ENCODE data around the gene ST6GAL1. TPM values are rescaled to one million over a fixed set of nuclear protein-coding genes. Genes with fewer than 3 reads are reported as not detected.
"Not testable (repeated sequence)": the region's sequence is repeated elsewhere in the genome, so short reads cannot be mapped to it uniquely, and the experiment has no call there.

ST6GAL1 gene
- total RNA-seq, 1 experiment from 2014 or later: 15.6 TPM

- H2AFZ ChIP-seq (ENCODE audit: low read depth, low read length, poor library complexity, severe bottlenecking): no peak overlapping the region
- H3K4me3 ChIP-seq (replicated peaks in 1 of 2; ENCODE audit: low read depth in 1 of 2, low read length in 2 of 2): no peak overlapping the region
- H3K9me3 ChIP-seq (ENCODE audit: control insufficient read depth in 1 of 2, insufficient read depth in 1 of 2, low read depth in 1 of 2, low read length in 2 of 2): no peaks in the 10 kb centered on the region
- no peaks in the 10 kb centered on the region for H3K36me3 ChIP-seq (ENCODE audit: control insufficient read depth in 1 of 2, insufficient read depth in 2 of 2, low read length in 2 of 2)
- H3K9ac ChIP-seq (ENCODE audit: low read length): no peak overlapping the region
- ChIA-PET CTCF (no interaction called here), POLR2A (no interaction called here), RAD21 (ENCODE audit: low non-redundant PET in 1 of 2, low total read pairs in 2 of 2, uncharacterized antibody in 2 of 2, unreplicated experiment in 2 of 2) (no interaction called here)
- H4K20me1 ChIP-seq (ENCODE audit: insufficient read depth): no peaks in the 10 kb centered on the region
- intact Hi-C loops (cut with micrococcal nuclease): no loop called here
- no peaks in the 10 kb centered on the region for H3K9me2 ChIP-seq (ENCODE audit: insufficient read depth)
- BruUV-seq (replicated peaks): no TSS peak
- no peaks in the 10 kb centered on the region for H3K27me3 ChIP-seq (ENCODE audit: insufficient read depth, low read length)
- no peak overlapping the region for H3K4me2 ChIP-seq (ENCODE audit: low read length)
- DNase-seq (ENCODE audit: low read depth, low spot score): no peak
- ATAC-seq: no peak
- no peak overlapping the region for H3K27ac ChIP-seq (ENCODE audit: low read depth, low read length)
- no peaks in the 10 kb centered on the region for H3K79me2 ChIP-seq (ENCODE audit: insufficient read depth, low read length)
- TF ChIP-seq RAD21 (IDR thresholded peaks at IDR 0.05; ENCODE audit: low read depth) (no peak), ELF1 (IDR thresholded peaks at IDR 0.05; ENCODE audit: borderline replicate concordance, low read depth) (no peak), EZH2 (IDR thresholded peaks at IDR 0.05) (no peak), CBX3 (IDR thresholded peaks at IDR 0.05; ENCODE audit: low read depth) (no peak)
- no peaks in the 10 kb centered on the region for H3K4me1 ChIP-seq (ENCODE audit: control insufficient read depth in 1 of 2, insufficient read depth in 2 of 2, low read length in 2 of 2)
These were observed 39.4 kb upstream of the ST6GAL1 start for GRCh38 chr3:186890911-186891310.

DNA sequence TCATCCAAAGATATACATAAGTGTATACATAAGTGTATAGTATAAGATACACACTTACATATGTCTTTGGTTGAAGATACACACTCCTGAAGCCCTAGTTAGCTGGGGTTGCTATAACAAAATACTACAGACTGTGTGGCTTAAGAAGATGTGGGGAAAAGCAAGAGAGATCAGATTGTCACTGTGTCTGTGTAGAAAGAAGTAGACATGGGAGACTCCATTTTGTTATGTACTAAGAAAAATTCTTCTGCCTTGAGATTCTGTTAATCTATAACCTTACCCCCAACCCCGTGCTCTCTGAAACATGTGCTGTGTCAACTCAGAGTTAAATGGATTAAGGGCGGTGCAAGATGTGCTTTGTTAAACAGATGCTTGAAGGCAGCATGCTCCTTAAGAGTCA, 37.3 kb upstream of the ST6GAL1 start:
- POLR2A ChIA-PET; H4K20me1 ChIP-seq (ENCODE audit: insufficient read depth); H3K9me2 ChIP-seq (ENCODE audit: insufficient read depth); H3K4me2 ChIP-seq (ENCODE audit: low read length); H2AFZ ChIP-seq (ENCODE audit: low read depth, low read length, poor library complexity, severe bottlenecking); H3K27ac ChIP-seq (ENCODE audit: low read depth, low read length); H3K4me3 ChIP-seq (replicated peaks in 1 of 2; ENCODE audit: low read depth in 1 of 2, low read length in 2 of 2); intact Hi-C loops (cut with micrococcal nuclease); RAD21 ChIA-PET (ENCODE audit: low non-redundant PET in 1 of 2, low total read pairs in 2 of 2, uncharacterized antibody in 2 of 2, unreplicated experiment in 2 of 2); H3K4me1 ChIP-seq (ENCODE audit: control insufficient read depth in 1 of 2, insufficient read depth in 2 of 2, low read length in 2 of 2); H3K9ac ChIP-seq (ENCODE audit: low read length); H3K27me3 ChIP-seq (ENCODE audit: insufficient read depth, low read length); DNase-seq (ENCODE audit: low read depth, low spot score); H3K36me3 ChIP-seq (ENCODE audit: control insufficient read depth in 1 of 2, insufficient read depth in 2 of 2, low read length in 2 of 2); H3K9me3 ChIP-seq (ENCODE audit: control insufficient read depth in 1 of 2, insufficient read depth in 1 of 2, low read depth in 1 of 2, low read length in 2 of 2); BruUV-seq (replicated peaks); H3K79me2 ChIP-seq (ENCODE audit: insufficient read depth, low read length); CTCF ChIA-PET; ATAC-seq: not testable (repeated sequence)

GRCh38 chr3:186895406-186895805, 34.9 kb upstream of the ST6GAL1 start:
- Histone ChIP-seq H3K9me3 (ENCODE audit: control insufficient read depth in 1 of 2, insufficient read depth in 1 of 2, low read depth in 1 of 2, low read length in 2 of 2) (no peaks in the 10 kb centered on the region), H2AFZ (ENCODE audit: low read depth, low read length, poor library complexity, severe bottlenecking) (no peak overlapping the region), H3K27ac (ENCODE audit: low read depth, low read length) (no peak overlapping the region), H3K9me2 (ENCODE audit: insufficient read depth) (no peaks in the 10 kb centered on the region), H3K9ac (ENCODE audit: low read length) (no peak overlapping the region), H4K20me1 (ENCODE audit: insufficient read depth) (no peaks in the 10 kb centered on the region), H3K79me2 (ENCODE audit: insufficient read depth, low read length) (no peaks in the 10 kb centered on the region), H3K4me1 (ENCODE audit: control insufficient read depth in 1 of 2, insufficient read depth in 2 of 2, low read length in 2 of 2) (no peaks in the 10 kb centered on the region), H3K4me3 (replicated peaks in 1 of 2; ENCODE audit: low read depth in 1 of 2, low read length in 2 of 2) (no peak overlapping the region), H3K4me2 (ENCODE audit: low read length) (no peak overlapping the region), H3K36me3 (ENCODE audit: control insufficient read depth in 1 of 2, insufficient read depth in 2 of 2, low read length in 2 of 2) (no peaks in the 10 kb centered on the region), H3K27me3 (ENCODE audit: insufficient read depth, low read length) (no peaks in the 10 kb centered on the region)
- DNase-seq (ENCODE audit: low read depth, low spot score) (no peak), ATAC-seq (no peak)
- CTCF ChIA-PET: no interaction called here
- intact Hi-C loops (cut with micrococcal nuclease): no loop called here
- BruUV-seq (replicated peaks): no TSS peak
- RAD21 ChIA-PET (ENCODE audit: low non-redundant PET in 1 of 2, low total read pairs in 2 of 2, uncharacterized antibody in 2 of 2, unreplicated experiment in 2 of 2): no interaction called here
- POLR2A ChIA-PET: no interaction called here
- no peak for TF ChIP-seq ZFX (IDR thresholded peaks at IDR 0.05)
- no peak for TF ChIP-seq SRF (IDR thresholded peaks at IDR 0.05; ENCODE audit: low read depth)
- TF ChIP-seq EGR1 (IDR thresholded peaks at IDR 0.05; ENCODE audit: low read depth): no peak
- no peak for TF ChIP-seq CEBPB (IDR thresholded peaks at IDR 0.05; ENCODE audit: low read depth)
- TF ChIP-seq, protein P1, sequence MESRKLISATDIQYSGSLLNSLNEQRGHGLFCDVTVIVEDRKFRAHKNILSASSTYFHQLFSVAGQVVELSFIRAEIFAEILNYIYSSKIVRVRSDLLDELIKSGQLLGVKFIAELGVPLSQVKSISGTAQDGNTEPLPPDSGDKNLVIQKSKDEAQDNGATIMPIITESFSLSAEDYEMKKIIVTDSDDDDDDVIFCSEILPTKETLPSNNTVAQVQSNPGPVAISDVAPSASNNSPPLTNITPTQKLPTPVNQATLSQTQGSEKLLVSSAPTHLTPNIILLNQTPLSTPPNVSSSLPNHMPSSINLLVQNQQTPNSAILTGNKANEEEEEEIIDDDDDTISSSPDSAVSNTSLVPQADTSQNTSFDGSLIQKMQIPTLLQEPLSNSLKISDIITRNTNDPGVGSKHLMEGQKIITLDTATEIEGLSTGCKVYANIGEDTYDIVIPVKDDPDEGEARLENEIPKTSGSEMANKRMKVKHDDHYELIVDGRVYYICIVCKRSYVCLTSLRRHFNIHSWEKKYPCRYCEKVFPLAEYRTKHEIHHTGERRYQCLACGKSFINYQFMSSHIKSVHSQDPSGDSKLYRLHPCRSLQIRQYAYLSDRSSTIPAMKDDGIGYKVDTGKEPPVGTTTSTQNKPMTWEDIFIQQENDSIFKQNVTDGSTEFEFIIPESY (IDR thresholded peaks at IDR 0.05; ENCODE audit: extremely low read depth, insufficient replicate concordance, low read length): no peak
- TF ChIP-seq CTCF (IDR thresholded peaks at IDR 0.05 in 2 of 3, conservative IDR thresholded peaks at IDR 0.05 in 1 of 3; ENCODE audit: borderline replicate concordance in 1 of 3, insufficient read depth in 1 of 3, low read depth in 2 of 3, low read length in 2 of 3): no peak
- no peak for TF ChIP-seq SIN3A (IDR thresholded peaks at IDR 0.05; ENCODE audit: low read depth)
- TF ChIP-seq SP1 (IDR thresholded peaks at IDR 0.05; ENCODE audit: low read depth): no peak
- no peak for TF ChIP-seq ELF1 (IDR thresholded peaks at IDR 0.05; ENCODE audit: borderline replicate concordance, low read depth)
- TF ChIP-seq POLR2AphosphoS5 (IDR thresholded peaks at IDR 0.05; ENCODE audit: low read depth, low read length): no peak

Data from HCT116 (cell line).